GM12801 (cell line): ENCODE data around the gene MAPK8.

ENCODE experiments used
- TF ChIP-seq, protein P1 (sequence below): IDR thresholded peaks from one replicate; pipeline ENCODE4 v1.5.1; 2011; ENCODE audit warnings: control low read depth; ENCODE audit not compliant: insufficient read length; ENCODE audit errors: extremely low read depth

Gene MAPK8

DNA sequence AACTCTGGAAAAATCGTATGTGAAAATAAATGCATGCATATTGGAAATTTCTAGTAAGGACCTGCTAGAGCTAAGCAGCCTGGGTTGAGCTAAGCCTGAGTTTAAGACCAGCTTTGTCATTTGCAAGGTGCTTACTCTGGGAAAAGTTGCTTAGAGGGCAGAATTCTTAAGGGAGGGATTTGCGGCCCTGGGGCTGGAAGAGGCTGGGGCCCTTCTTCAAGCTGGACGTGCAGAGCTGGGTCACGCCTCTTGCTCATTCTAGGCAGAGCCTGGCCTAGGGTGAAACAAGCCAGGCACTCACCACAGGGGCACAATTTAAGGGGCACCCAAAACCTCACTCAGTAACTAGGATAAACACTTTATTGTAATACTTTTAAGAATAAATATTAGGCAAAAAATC, 161.2 kb downstream of the MAPK8 start:
- TF ChIP-seq, protein P1, sequence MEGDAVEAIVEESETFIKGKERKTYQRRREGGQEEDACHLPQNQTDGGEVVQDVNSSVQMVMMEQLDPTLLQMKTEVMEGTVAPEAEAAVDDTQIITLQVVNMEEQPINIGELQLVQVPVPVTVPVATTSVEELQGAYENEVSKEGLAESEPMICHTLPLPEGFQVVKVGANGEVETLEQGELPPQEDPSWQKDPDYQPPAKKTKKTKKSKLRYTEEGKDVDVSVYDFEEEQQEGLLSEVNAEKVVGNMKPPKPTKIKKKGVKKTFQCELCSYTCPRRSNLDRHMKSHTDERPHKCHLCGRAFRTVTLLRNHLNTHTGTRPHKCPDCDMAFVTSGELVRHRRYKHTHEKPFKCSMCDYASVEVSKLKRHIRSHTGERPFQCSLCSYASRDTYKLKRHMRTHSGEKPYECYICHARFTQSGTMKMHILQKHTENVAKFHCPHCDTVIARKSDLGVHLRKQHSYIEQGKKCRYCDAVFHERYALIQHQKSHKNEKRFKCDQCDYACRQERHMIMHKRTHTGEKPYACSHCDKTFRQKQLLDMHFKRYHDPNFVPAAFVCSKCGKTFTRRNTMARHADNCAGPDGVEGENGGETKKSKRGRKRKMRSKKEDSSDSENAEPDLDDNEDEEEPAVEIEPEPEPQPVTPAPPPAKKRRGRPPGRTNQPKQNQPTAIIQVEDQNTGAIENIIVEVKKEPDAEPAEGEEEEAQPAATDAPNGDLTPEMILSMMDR = no peak

DNA sequence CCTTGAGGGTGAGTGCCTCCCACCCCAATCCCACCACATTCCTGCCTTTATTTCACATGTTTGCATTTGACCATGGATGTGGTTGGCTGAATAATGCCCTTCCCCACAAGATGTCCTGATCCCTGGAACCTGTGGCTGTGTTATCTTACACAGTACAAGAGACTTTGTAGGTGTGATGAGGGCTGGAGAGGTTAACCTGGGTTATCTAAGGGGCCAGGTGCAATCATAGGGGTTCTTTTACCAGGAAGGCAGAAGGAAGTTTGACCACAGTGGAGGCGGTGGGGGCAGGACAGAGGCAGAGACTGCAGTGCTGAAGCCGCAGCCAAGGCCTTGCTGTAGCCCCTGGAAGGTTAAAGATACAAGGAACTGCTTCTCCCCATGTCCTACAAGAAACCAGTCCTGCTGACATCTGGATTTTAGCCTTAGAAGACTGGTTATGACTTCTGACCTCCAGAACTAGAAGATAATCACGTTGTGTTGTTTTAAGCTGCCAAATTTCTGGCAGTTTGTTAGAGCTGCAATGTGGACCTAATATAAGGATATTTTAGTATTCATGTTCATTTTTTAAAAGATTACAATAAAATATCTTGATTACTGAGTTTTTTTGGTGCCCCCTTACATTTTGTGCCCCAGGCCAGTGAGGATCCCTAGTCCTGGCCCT, 161.8 kb downstream of the MAPK8 start:
- TF ChIP-seq, protein P1 = no peak

DNA sequence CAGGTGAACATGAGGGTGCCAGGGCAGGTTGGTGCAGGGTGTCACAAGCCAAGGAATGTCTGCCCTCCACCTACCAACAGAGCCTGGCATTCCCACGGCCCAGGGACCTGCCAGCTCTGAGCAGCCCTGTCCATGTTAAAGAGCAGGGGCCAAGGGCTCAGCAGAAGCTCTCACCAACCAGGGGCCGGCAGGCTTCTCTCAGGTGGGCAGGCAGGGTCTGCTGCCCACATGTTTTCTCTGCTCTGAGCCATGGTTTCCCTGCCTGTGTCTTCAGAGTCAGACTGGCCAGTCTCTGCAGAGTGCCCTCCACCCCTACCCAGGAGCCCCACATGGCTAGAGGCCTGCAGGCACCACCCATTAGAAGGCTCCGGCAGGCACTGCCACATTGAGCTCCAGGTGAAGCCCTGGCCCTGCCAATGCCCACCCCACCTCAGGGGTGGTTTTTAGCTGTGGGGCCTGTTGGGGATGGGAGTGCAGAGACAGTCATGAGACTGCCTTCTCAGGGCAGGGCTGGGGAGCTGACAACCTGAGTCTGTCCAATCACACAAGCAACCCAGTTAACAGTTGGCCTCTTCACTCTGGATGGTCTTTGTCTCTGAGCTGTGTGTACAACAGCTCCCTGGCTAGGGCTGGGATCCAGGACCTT, 162.5 kb downstream of the MAPK8 start:
- TF ChIP-seq, protein P1 = no peak

DNA sequence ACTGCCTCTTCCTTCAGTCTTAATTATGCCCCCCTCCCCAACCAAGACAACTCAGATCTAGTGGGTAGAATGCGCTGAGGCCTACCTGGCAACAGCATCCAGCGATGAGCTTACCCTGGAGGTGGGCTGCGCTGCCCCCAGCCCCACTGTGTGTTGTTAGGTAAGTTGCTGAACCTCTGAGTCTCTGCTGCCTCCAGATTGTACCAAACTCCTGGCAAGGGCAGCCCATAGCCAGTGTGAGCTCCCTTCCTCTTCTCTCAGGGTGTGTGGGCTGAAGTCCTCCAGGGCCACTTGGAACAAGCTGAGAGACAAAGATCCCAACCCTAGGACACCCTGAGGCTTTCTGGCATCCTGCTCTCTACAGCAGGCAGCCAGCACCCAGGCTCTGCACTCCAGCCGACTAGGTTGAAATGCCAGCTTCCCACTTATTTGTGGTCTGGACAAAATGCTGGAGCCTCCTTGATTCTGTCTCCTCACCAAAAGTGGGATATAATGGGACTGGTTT, 163.1 kb downstream of the MAPK8 start:
- TF ChIP-seq, protein P1 = no peak

DNA sequence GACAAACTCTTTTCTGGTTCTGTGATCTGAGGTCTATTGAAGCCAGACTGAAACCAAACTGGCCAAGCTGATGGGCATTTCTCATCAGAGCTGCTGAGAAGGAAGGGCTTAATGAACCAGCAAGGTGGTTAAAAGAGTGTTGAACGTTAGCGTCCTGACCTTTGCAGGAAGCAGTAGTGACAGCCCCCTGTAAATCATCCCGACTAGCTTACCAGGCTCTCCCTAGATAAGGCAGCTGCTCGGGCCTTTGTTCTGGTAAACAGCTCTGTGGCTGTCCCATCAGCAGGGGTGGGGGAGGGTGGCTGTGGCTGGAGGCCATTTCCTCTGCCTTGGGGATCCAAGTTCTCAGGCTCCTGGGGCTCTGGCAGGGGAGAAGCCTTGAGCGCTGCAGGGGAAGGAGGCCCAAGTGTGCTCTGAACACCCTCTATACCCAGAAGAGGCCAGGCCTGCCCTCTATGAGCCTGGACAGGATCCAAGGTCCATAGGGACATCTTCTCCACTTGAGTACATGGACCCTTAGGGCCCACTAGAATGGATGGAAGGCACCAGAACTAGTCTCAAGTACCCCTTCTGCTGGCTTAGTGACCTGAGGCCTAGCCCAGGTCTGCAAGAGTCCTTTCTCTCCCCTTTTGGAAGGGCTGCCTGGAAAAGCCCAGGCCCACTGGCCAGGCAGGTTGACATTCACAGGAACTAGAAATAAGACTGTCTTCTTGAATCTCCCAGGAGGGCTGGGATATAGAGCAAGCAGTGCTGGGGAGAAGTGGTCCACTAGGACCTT, 163.8 kb downstream of the MAPK8 start:
- TF ChIP-seq, protein P1 = no peak

DNA sequence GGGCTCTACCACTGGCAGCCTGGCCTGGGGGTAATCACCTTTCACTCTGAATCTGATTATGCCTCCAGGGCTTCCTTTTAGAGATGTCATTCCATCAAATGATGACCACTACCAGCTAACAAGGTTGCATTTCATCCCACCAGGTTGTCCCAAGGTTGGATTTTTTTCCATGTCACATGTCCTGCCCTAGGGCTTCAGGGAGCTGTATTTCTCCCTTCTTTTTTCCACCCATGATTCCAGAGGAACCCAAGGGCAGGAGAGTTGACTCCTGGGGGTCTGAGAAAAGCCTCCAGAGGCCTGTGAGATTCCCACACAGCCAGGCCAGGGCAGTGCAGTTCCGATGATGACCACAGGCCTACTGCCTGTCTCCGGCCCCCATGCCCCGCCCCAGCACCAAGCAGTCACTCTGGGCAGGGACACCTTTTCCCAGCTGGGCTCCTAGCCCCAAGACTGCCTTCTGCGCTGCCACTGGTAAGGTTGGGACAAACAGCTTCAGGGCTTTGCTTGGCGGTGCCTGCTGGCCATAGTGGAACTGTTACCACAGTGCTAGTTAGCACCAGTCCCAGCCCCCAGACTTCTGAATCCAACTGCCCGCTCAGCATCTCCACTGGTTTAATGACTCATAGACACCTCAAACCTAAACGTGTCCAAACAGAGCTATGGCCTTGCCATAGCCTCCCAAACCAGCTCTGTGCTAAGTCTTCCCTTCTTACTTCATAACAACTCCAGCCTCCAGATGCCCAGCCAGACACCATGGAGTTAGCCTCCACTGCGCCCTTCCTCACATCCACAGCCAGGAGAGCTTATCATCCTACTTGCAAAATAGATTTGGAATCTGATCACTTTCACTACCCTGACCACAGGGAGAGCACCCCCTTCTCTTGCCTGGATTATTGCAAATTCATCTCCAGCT, 164.7 kb downstream of the MAPK8 start:
- TF ChIP-seq, protein P1 = no peak
